HTR-8/SVneo (cell line): ENCODE results near the gene BPIFB6.
A peak's percentile ranks its signal among the peaks of the same experiment; 100 is the strongest.

Source experiments
- DNase-seq: peaks from one replicate; pipeline ENCODE4 v3.0.0; 2011; ENCODE audit warnings: low spot score, mixed read lengths; ENCODE audit not compliant: insufficient read length
- FAIRE-seq: peaks from 2 replicates; lab custom pipeline; 2011; peaks lifted over from hg19 to GRCh38; lab: Jason Lieb, UNC

The BPIFB6 gene

DNA sequence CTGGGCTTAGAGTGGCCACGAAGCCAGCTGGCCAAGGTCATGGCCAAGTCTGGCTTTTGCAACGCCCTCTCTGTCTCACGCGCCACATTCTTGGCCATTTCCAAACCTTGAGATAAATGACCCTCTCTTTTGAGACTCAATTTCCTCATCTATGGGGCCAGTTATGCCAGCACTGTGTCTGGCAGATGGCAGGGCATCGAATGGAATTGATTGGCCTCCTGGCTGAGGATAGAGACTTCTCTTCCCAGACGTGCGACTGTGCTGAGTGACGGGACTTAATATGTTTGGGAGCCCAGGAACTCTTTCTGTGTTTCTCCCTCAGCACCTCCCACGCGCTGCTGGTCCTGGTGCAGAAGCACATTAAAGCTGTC is 16.3 kb upstream of the BPIFB6 start:
- no peak for DNase-seq
- no peak for FAIRE-seq

DNA sequence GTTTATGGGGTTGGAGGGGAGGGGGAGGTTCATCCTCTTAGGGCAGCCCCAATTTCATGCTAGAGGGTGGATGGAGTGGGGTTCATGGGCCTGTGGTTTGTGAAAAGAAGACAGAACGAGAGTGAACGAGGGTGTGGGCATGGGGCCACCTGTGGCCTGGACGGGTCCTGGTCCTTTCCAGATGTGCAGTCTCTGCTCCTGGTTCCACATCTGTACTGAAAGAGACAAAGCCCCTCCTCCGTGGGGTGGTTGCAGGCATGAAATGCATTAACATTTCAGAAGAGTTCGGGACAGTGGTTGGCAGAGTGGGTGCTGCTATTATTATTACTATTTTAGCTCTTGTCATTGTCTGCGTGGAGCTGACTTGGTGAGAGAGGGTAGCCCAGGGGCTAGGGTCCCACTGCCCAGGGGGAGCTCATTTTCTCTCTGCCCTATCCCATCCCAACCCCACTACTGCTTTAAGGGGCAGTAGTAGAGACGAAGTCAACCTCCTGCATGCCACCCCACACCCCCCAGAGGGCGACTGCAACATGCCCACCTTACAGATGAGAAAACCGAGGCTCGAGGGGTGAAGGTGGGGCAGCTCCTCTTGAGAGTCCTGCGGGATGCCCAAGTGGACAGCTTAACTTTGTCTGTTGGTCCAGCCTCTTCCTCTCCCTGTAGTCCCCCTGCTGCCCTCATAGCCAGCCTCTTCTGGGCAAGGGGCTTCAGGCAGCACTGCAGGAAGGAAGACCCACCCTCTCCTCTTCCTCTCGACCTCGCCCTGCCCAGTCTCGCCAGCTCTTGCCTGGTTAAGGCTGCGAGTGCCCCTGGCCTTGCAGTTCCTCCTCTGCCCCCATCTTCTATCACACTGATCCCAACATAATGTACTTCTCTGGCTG is 15.5 kb upstream of the BPIFB6 start:
- FAIRE-seq: no peak
- DNase-seq: no peak

GRCh38 chr20:33016581-33017109 is 14.8 kb upstream of the BPIFB6 start:
- FAIRE-seq: no peak
- DNase-seq: no peak

DNA sequence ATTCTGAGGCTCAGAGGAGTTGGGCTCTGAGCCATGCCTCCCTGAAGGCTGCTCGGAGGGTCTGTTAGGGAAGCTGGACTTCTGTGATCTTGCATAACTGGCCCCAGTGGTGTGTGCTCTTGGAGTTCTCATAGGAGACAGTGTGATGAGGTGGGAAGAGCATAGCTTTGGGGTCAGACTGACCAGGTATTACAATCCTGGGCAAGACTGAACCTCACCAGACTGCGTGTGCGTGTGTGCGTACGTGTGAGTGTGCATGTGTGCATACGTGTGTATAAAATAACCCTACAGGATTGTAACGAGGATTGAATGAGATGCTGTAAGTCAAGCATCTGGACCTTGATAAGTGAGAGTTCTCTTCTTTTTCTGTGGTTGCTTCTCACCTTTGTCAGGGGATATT is 13.9 kb upstream of the BPIFB6 start:
- FAIRE-seq (peak; percentile 62), DNase-seq (no peak)

DNA sequence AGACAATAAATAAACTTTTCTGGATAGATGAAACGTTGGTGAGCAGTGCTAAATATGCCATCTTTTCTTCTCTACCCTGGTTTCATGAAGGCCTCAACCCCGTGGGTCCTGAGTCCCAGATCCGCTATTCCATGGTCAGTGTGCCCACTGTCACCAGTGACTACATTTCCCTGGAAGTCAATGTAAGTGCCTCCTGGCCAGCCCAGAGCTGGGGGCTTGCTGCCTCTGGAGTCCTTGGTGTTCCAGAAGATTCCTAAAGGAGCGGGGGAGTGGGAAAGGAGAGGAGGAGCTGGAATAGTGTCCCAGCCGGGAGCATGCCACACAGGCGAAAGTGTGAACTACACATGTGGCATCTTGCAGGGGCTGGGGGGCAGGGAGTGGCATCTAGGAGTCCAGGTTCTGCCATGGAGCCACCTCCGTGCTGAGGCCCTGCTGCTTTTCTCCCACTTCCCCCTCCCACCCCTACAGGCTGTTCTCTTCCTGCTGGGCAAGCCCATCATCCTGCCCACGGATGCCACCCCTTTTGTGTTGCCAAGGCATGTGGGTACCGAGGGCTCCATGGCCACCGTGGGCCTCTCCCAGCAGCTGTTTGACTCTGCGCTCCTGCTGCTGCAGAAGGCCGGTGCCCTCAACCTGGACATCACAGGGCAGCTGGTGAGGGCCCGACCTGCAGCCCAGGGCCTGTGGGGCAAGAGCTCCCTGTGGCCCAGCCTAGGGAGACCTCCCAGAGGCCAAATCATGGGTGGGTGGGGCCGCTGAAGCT is 13.1 kb upstream of the BPIFB6 start:
- DNase-seq: no peak
- FAIRE-seq: no peak

DNA sequence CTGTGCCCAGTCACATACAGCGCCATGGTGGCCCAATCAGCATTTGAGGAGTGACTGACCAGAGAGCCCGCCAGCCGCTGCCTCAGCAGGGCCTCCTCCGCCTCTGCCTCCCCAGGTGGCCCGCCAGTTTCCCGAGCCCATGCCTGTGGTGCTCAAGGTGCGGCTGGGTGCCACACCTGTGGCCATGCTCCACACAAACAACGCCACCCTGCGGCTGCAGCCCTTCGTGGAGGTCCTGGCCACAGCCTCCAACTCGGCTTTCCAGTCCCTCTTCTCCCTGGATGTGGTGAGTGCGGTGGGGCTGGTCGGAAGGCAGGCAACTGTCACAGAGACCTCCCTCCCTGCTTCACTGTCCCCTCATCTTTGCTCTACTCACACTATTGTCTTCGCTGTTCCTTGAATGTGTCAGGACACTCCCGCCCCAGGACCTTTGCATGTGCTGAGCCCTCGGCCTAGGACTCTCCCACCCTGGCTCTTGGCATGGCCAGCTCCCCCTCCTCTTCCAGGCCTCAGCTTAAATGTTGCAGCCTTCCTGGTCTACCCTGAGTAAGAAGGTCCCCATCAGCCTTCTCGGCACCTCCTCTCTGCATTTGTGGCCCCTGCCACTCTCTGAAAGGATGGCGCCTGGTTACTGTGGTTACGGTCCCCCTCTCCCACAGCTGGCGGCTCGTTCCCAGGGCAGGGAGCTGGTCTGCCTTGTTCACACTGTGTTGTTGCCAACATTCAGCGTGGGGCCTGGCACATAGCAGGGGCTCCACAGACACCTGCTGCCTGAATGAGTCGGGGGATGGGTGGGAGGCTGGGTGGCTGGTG is 11.8 kb upstream of the BPIFB6 start:
- FAIRE-seq: no peak
- no peak for DNase-seq

- DNase-seq (no peak), FAIRE-seq (no peak)
Observed at GRCh38 chr20:33020278-33021161, 10.9 kb upstream of the BPIFB6 start.

DNA sequence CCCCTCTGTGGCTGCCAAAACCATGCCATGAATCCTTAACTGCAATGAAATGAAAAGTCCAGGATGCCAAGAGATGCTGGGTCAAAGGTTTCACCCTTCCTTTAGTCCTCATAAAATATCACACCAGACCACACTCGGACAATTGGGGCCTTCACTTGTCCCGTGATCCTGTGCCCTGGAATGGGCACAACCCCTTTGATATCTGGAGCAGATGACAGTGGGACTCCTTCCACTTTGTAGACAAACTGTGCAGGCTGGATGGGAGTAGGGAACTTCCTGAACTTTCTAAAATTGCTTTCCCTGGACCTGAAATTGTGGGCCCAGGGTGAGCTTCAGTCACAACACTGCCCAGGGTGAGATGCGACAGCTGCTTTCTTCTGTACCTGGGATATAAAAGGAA is 9.6 kb upstream of the BPIFB6 start:
- FAIRE-seq: no peak

DNA sequence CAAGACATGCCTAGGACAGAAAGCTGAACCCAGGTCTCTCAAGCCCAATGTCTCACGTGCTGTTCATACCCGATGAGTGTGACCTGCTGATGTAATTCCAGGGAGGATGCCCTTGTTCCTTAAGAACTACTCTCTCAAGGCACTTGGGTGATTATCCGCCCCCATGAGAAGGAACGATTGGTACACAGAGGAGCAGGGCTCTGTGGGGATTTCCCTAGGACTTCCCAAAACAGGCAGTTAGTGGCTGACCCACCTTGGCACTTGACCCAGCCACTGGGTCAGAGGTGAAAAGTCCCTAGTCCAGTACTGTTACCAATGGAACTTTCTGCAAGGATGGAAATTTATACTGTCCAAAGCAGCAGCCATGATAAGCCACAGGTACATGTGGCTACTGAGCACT is 9.2 kb upstream of the BPIFB6 start:
- no peak for DNase-seq
- no peak for FAIRE-seq

More for the DNA sequence above, 9.6 kb upstream of the BPIFB6 start:
- no peak for DNase-seq

- DNase-seq (no peak), FAIRE-seq (no peak)
Observed at GRCh38 chr20:33022694-33023438, 8.6 kb upstream of the BPIFB6 start.

GRCh38 chr20:33023439-33024242 is 7.8 kb upstream of the BPIFB6 start:
- DNase-seq (no peak), FAIRE-seq (no peak)

DNA sequence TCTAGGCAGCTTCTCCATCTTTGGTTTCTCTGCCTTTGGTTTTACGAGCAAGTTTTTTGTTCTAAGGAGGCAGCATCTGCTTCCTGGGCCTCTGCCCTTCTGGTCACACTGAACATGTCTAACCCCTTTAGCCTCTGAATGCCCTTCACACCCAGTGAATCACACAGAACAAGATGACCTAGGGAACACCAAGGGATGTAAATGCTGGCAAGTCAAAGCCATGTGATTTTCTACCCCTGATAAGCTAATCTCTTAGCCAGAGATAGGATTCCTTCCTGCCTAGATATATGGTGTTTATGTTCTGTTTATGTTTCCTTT is 7.2 kb upstream of the BPIFB6 start:
- no peak for FAIRE-seq
- no peak for DNase-seq

DNA sequence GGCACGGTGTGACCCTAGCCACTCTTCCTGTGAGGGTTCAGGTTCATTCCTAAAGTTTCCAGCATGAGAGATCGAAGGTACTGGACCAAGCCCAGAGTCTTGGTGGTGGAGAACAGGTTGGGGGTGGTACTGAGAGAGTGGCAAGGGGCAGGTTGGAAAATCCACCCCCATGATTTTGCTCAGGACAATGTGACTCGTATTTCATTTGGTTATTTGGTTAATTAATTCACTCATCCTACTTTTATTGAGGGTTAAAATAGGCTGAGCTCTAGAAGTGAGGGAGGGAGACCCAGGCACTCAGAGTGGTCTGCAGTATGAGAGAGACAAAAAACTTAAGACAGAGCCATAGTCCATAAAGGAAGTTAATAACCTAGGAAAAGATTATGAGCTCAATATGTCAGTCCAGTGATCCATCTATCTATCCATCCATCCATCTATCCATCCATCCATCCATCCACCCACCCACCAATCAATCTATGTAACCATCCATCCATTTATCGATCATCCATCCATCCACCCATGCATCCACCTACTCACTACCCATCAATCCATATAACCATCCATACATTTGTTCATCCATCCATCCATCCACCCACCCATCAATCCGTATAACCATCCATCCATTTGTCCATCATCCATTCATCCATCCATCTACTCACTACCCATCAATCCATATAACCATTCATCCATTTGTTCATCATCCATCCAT is 6.7 kb upstream of the BPIFB6 start:
- peak; percentile 80 for FAIRE-seq

GRCh38 chr20:33025318-33025876 is 6.1 kb upstream of the BPIFB6 start:
- no peak for FAIRE-seq
- no peak for DNase-seq

More for the DNA sequence above, 6.7 kb upstream of the BPIFB6 start:
- DNase-seq: no peak

DNA sequence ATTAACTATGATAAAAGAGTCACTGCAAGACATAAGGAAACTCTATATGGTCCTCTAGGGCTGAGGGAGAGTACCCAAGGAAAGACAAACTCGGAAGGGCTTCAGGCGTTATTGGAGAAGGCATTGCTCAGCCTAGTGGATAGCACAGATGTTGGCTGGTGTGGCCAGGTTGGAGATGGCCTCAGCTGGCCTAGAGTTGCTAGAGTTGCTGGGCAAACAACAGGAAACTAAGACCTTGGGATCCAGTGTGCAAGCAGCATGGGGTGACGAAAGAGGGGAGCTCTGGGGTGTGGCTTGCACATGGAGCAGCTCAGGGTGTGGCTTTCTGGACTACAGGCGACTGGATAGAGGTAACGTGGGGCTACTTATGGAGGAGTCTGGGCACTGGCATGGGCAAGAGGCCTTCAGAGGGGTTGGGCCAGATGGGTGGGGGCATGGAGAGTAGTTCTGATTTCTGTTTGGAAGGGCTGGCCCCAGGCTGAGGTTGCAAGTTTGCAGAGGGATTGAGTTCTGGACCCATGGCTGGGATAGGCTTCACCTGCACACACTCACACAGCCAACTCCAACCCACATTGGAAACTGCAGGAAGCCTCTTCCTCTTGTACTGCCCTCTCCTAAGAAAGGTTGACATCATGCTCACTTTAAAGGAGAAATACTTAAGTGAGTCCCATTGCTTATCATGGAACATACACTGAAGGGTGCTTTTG is 5.2 kb upstream of the BPIFB6 start:
- DNase-seq (no peak), FAIRE-seq (no peak)
